ENCODE measurements around the gene EIF2B5.

DNA sequence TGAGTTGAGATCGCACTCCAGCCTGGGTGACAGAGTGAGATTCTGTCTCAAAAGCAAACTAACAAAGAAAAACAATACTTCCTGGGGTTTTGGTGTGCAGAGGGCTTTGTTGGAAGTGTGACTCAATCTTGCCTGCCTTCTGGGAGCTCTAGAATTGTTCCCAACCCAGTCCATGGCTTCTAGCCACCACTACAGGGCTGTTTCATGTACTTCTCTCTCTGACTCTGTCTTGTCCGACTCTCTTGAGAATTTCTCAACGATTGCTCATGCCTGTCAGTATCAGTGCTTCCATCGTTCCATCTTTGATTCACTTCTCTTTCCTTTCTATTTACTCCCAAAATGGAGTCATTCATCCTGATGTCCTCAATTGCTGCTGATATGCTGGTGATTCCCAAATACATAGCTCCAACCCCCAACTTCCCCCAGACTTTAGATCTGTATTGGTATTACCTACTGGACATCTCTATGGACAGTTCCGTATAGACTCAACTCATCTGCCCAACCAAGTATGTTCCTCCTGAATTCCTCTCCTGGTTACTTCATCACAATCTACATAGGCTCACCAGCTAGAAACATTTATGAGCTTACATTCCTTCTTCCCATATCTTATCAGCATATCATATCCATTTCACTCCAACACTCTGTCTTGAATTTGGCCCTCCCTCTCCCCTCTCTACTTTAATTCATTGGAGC, 37.7 kb downstream of the EIF2B5 start:
- TF ChIP-seq, protein P1, sequence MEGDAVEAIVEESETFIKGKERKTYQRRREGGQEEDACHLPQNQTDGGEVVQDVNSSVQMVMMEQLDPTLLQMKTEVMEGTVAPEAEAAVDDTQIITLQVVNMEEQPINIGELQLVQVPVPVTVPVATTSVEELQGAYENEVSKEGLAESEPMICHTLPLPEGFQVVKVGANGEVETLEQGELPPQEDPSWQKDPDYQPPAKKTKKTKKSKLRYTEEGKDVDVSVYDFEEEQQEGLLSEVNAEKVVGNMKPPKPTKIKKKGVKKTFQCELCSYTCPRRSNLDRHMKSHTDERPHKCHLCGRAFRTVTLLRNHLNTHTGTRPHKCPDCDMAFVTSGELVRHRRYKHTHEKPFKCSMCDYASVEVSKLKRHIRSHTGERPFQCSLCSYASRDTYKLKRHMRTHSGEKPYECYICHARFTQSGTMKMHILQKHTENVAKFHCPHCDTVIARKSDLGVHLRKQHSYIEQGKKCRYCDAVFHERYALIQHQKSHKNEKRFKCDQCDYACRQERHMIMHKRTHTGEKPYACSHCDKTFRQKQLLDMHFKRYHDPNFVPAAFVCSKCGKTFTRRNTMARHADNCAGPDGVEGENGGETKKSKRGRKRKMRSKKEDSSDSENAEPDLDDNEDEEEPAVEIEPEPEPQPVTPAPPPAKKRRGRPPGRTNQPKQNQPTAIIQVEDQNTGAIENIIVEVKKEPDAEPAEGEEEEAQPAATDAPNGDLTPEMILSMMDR (IDR thresholded peaks at IDR 0.05), result no peak
- TF ChIP-seq POLR2A (IDR thresholded peaks at IDR 0.05), result no peak

Data from testis (tissue), 2 donors.